ENCODE data around the gene KCNK3.

- TF ChIP-seq CTCF (IDR thresholded peaks at IDR 0.05) = no peak
- TF ChIP-seq POLR2A (IDR thresholded peaks at IDR 0.05; ENCODE audit: low read depth) = no peak
- no peak for TF ChIP-seq POLR2AphosphoS5 (IDR thresholded peaks at IDR 0.05)
- TF ChIP-seq EP300 (IDR thresholded peaks at IDR 0.05) = no peak
Observed at GRCh38 chr2:26710145-26710544, 17.6 kb downstream of the KCNK3 start.
